ENCODE results near the gene NSD2.
"Not testable (repeated sequence)": the region's sequence is repeated elsewhere in the genome, so short reads cannot be mapped to it uniquely, and the experiment has no call there.

NSD2 gene

GRCh38 chr4:1841201-1841886, 29.8 kb upstream of the NSD2 start:
- no peak for FAIRE-seq
- DNase-seq (ENCODE audit: extremely low spot score, insufficient read length, low read depth): no peak

DNA sequence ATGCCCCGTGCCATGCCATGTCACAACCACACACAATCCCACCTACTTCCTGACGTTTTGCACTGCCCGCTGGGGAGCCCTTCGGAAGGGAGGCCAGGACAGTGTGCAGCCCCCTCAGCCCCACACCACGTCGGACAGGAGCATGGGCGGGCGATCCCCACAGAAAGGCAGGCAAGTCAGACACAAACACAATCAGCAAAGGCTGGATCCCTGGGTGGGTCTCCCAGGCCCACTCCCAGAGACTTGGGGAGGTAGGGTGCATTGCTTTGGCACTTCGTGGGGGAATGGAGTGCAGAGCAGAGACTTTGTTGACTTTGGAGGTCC, 29.3 kb upstream of the NSD2 start:
- FAIRE-seq (no peak), DNase-seq (ENCODE audit: extremely low spot score, insufficient read length, low read depth) (no peak)

- FAIRE-seq (no peak), DNase-seq (ENCODE audit: extremely low spot score, insufficient read length, low read depth) (no peak)
These were observed 28.8 kb upstream of the NSD2 start for GRCh38 chr4:1842339-1842895.

DNA sequence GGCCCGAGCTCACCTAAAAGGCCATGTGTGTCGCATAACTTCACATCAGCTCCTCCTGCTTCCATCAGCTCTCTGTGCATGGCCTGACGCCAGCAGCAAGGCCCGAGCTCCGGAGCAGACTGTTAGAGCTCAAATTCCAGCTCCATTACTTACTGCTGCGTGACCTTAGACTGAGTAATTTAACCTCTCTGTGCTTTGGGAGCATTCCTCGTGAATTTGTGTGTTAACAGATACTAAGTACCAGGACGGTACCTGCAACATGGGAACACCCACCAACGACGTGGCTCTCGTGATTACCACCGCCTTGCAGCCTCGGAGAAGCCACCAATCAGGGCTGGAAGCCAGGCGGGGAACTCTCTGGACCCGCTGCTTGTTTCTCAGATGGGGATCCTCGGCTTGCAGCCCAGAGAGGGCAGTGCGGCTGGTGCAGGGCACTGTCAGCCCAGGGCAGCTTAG, 28.2 kb upstream of the NSD2 start:
- FAIRE-seq (no peak), DNase-seq (ENCODE audit: extremely low spot score, insufficient read length, low read depth) (no peak)

GRCh38 chr4:1843852-1844251, 27.3 kb upstream of the NSD2 start:
- DNase-seq (ENCODE audit: extremely low spot score, insufficient read length, low read depth) (no peak), FAIRE-seq (no peak)

DNA sequence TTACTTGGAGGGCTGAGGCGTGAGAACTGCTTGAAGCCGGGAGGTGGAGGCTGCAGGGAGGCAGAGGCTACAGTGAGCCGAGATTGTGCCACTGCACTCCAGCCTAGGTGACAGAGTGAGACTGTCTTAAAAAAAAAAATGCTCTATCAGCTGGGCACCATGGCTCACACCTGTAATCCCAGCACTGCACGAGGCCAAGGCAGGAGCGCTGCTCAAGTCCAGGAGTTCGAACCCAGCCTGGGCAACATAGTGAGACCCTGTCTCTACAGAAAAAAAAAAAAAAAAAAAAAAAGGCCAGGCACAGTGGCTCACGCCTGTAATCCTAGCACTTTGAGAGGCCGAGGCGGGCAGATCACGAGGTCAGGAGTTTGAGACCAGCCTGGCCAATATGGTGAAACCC, 26.6 kb upstream of the NSD2 start:
- FAIRE-seq; DNase-seq (ENCODE audit: extremely low spot score, insufficient read length, low read depth): not testable (repeated sequence)

DNA sequence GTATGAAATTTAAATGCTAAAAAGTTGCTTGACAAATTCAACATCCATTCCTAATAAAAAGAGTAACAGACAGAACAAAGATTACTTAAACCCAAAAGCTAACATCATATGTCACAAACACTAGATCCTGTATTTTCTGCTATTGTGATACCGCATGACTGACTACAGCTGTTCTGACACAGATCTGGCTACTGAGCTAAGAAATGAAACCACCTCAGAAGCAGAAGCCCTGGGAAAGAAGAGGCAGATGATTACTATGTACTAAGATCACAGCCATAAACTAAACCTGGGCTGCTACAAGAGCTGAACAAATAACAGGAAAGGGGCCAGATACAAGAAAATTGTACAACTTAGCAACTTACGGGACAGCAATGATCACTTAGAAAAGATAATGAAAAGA, 24.6 kb upstream of the NSD2 start:
- DNase-seq (ENCODE audit: extremely low spot score, insufficient read length, low read depth) (no peak), FAIRE-seq (no peak)

GRCh38 chr4:1850276-1850675, 20.9 kb upstream of the NSD2 start:
- no peak for FAIRE-seq
- no peak for DNase-seq (ENCODE audit: extremely low spot score, insufficient read length, low read depth)

- FAIRE-seq (no peak), DNase-seq (ENCODE audit: extremely low spot score, insufficient read length, low read depth) (no peak)
These were observed 20.0 kb upstream of the NSD2 start for GRCh38 chr4:1851160-1851559.

DNA sequence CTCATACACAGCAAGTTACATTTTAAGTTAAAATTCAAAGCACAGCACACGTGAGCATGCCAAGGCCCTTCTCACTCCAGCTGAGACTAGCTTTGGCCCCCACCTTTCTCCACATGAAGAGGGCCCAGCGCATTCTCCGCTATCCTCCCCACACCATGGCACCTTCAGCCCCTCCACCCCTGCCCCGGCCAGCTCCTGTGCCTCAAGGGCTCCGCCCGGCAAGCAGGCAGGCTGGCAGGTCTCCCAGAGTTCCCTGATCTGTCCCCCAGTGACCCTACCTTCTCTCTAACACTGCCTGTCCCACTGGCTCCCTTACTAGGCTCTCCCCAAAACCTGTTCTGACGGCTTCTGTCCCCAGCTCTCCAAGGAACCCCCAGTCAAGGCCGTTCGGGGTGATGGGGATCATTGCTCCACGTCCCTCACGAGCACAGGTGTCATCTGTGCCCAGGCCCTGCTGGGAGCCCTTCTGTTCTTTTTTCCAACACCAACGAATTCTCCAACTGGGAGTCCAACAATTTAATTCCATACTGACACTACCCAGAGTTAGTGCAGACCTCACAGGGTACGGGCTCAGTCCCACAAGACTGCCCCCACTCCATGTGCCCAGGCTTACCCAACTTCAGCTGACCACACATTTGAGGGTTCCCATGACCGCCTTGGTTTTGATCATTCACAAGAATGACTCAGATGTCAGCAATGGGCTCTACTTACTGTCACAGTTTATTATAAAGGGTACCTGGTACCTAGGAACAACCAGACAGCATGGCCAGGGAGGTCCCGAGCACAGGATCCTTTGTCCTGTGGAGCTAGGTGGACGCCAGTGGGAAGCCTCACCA, 19.4 kb upstream of the NSD2 start:
- no peak for DNase-seq (ENCODE audit: extremely low spot score, insufficient read length, low read depth)
- FAIRE-seq: no peak

DNA sequence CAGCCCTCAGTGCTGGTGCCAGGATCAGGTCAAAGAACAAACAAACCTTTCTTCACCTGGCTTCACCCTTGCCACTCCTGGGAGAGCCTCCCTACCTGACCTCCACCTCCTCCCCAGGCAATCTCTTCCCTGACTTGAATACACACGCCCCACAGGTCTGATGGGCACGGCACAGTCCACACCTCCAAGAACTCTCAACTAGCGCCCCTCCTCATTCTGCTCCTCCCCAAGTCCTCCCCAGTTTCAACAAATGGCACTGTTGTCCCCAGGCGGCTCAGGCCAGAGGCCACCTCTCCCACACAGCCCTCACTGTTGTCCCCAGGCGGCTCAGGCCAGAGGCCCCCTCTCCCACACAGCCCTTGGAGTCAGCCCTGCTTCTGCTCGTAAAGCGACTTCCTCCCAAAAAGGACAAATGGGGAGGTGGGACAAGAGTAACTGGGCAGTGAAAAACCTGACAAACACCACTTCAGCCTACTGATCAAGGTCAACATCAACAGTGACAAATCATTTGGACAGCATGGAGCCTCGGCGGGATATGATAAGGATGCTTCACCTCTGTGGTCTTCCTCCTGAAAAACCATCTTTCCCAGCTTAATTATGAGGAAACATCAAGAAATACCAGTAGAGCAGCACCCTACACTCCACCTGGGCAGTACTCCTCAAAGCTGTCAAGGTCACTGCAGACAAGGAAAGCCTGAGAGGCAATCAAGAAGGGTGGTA, 18.1 kb upstream of the NSD2 start:
- FAIRE-seq (no peak), DNase-seq (ENCODE audit: extremely low spot score, insufficient read length, low read depth) (no peak)

GRCh38 chr4:1854752-1855151, 16.4 kb upstream of the NSD2 start:
- FAIRE-seq: no peak

GRCh38 chr4:1855333-1856070, 15.7 kb upstream of the NSD2 start:
- FAIRE-seq (no peak), DNase-seq (ENCODE audit: extremely low spot score, insufficient read length, low read depth) (no peak)

More at GRCh38 chr4:1854752-1855151, 16.4 kb upstream of the NSD2 start:
- no peak for DNase-seq (ENCODE audit: extremely low spot score, insufficient read length, low read depth)

GRCh38 chr4:1856071-1856942, 14.9 kb upstream of the NSD2 start, which contains the start of gene LETM1:
LETM1 (minus strand) TSS chr4:1856156; CDS start chr4:1855950, 206 bp downstream.
- FAIRE-seq: peak; percentile 95
- DNase-seq (ENCODE audit: extremely low spot score, insufficient read length, low read depth): peak; percentile 97

- FAIRE-seq (no peak), DNase-seq (ENCODE audit: extremely low spot score, insufficient read length, low read depth) (no peak)
These were observed 14.1 kb upstream of the NSD2 start for GRCh38 chr4:1856943-1857699.

GRCh38 chr4:1857931-1858330, 13.3 kb upstream of the NSD2 start:
- FAIRE-seq: no peak

GRCh38 chr4:1859389-1859753, 11.8 kb upstream of the NSD2 start:
- DNase-seq (ENCODE audit: extremely low spot score, insufficient read length, low read depth): no peak
- FAIRE-seq: no peak

More at GRCh38 chr4:1857931-1858330, 13.3 kb upstream of the NSD2 start:
- no peak for DNase-seq (ENCODE audit: extremely low spot score, insufficient read length, low read depth)

All from GM18507 (cell line).